ENCODE results near the gene YPEL4. TPM values are rescaled to one million over a fixed set of nuclear protein-coding genes. Genes with fewer than 3 reads are reported as not detected.
A peak's percentile ranks its signal among the peaks of the same experiment; 100 is the strongest.

The YPEL4 gene
- total RNA-seq, 2 experiments from 2014 or later, result 5.6 to 7.3 TPM

- peaks cover 63% of the 10 kb centered on the region for H3K27me3 Mint-ChIP-seq
- Histone ChIP-seq H3K27me3 (ENCODE audit: control insufficient read depth in 1 of 2, insufficient read depth in 2 of 2, low read length in 2 of 2) (peaks cover 48 to 50% of the 10 kb centered on the region in 2 experiments), H3K9me3 (ENCODE audit: control insufficient read depth in 1 of 2, insufficient read depth in 1 of 2, low read length in 2 of 2) (peaks cover 0 to 13% of the 10 kb centered on the region in 2 experiments), H3K4me1 (ENCODE audit: insufficient read depth, low read length) (peaks cover 45% of the 10 kb centered on the region), H3K36me3 (ENCODE audit: insufficient read depth, low read length) (no peaks in the 10 kb centered on the region), H3K27ac (ENCODE audit: low read depth in 1 of 2, low read length in 2 of 2) (no peak overlapping the region), H3K4me3 (ENCODE audit: low read length) (no peak overlapping the region)
- intact Hi-C loops (cut with DNase I, micrococcal nuclease), result loop anchor here in 1 of 2 experiments (1.0 kb wide), 1 partner anchor 79 kb away; no protein-coding TSS in a partner anchor
- H3K4me1 Mint-ChIP-seq (ENCODE audit: low read depth), result peaks cover 55% of the 10 kb centered on the region
- POLR2A ChIA-PET, result interaction anchor here (0.7 to 1.7 kb wide), 4 partner anchors 21 to 132 kb away, joined by 3 to 7 read pairs (median 4); partner anchors contain the start of genes SELENOH and UBE2L6
- H3K4me3 Mint-ChIP-seq, result peak overlapping the region; percentile 42
- H3K9me3 Mint-ChIP-seq, result no peaks in the 10 kb centered on the region
- TF ChIP-seq, protein P1, sequence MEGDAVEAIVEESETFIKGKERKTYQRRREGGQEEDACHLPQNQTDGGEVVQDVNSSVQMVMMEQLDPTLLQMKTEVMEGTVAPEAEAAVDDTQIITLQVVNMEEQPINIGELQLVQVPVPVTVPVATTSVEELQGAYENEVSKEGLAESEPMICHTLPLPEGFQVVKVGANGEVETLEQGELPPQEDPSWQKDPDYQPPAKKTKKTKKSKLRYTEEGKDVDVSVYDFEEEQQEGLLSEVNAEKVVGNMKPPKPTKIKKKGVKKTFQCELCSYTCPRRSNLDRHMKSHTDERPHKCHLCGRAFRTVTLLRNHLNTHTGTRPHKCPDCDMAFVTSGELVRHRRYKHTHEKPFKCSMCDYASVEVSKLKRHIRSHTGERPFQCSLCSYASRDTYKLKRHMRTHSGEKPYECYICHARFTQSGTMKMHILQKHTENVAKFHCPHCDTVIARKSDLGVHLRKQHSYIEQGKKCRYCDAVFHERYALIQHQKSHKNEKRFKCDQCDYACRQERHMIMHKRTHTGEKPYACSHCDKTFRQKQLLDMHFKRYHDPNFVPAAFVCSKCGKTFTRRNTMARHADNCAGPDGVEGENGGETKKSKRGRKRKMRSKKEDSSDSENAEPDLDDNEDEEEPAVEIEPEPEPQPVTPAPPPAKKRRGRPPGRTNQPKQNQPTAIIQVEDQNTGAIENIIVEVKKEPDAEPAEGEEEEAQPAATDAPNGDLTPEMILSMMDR (IDR thresholded peaks at IDR 0.05), result no peak
- CTCF ChIA-PET, result interaction anchor here (0.8 to 1.8 kb wide), 2 partner anchors 79 to 154 kb away, joined by 4 to 6 read pairs; partner anchors contain the start of gene UBE2L6
- DNase-seq, result no peak
- no peaks in the 10 kb centered on the region for H3K36me3 Mint-ChIP-seq (ENCODE audit: low read depth)
- no peak overlapping the region for H3K27ac Mint-ChIP-seq
- ATAC-seq (ENCODE audit: poor library complexity), result no peak
Measured at GRCh38 chr11:57646799-57647303, 2.9 kb downstream of the YPEL4 start.

DNA sequence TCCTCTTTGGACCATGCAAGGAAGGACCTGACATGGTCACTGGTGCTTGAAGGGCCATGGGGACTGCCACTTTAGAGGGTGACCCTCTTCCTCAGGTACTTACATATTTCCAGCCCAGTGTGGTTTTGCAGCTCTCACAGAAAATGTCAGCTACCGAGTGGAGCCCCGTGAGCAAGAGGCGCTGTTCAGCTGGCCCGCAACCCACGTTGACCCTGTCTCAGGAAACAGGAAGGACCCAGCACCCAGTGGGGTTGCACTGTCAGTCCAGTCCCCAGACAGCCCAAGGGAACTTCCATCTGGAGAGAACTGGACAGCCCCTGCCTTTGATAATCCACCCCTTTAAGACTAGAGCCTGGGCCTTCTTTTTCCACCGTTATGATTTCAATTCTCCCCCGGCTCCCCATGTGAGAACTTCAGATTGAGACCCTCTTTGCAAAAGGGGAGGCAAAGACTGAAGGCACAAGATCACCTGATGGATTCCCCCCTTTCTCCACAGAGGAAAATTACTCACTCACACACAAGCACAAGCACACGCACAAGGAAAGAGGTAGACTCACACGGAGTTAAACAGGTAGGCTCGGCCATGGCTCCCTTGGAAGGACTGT is 3.4 kb downstream of the YPEL4 start:
- Mint-ChIP-seq H3K9me3 (no peaks in the 10 kb centered on the region), H3K4me1 (ENCODE audit: low read depth) (peaks cover 58% of the 10 kb centered on the region), H3K4me3 (peak overlapping the region; percentile 42), H3K27ac (no peak overlapping the region), H3K36me3 (ENCODE audit: low read depth) (no peaks in the 10 kb centered on the region), H3K27me3 (peaks cover 68% of the 10 kb centered on the region)
- POLR2A ChIA-PET, result interaction anchor here (0.7 to 1.7 kb wide), 4 partner anchors 21 to 132 kb away, joined by 3 to 7 read pairs (median 4); partner anchors contain the start of genes SELENOH and UBE2L6
- Histone ChIP-seq H3K9me3 (ENCODE audit: control insufficient read depth in 1 of 2, insufficient read depth in 1 of 2, low read length in 2 of 2) (peaks cover 0 to 13% of the 10 kb centered on the region in 2 experiments), H3K4me3 (ENCODE audit: low read length) (no peak overlapping the region), H3K27me3 (ENCODE audit: control insufficient read depth in 1 of 2, insufficient read depth in 2 of 2, low read length in 2 of 2) (peaks cover 48 to 50% of the 10 kb centered on the region in 2 experiments), H3K4me1 (ENCODE audit: insufficient read depth, low read length) (peaks cover 45% of the 10 kb centered on the region), H3K36me3 (ENCODE audit: insufficient read depth, low read length) (no peaks in the 10 kb centered on the region), H3K27ac (ENCODE audit: low read depth in 1 of 2, low read length in 2 of 2) (no peak overlapping the region)
- intact Hi-C loops (cut with DNase I, micrococcal nuclease), result loop anchor here in 1 of 2 experiments (1.0 kb wide), 1 partner anchor 78 kb away; no protein-coding TSS in a partner anchor
- TF ChIP-seq, protein P1 (IDR thresholded peaks at IDR 0.05), result no peak
- no peak for ATAC-seq (ENCODE audit: poor library complexity)
- peak in 2 of 14 experiments; percentile 47 to 56 for DNase-seq
- CTCF ChIA-PET, result interaction anchor here (1.8 kb wide), 1 partner anchor 153 kb away, joined by 6 read pairs; no protein-coding TSS in a partner anchor

GRCh38 chr11:57645689-57646085 is 4.0 kb downstream of the YPEL4 start:
- TF ChIP-seq, protein P1 (IDR thresholded peaks at IDR 0.05), result no peak
- Mint-ChIP-seq H3K27ac (no peak overlapping the region), H3K9me3 (no peaks in the 10 kb centered on the region), H3K4me3 (no peak overlapping the region), H3K27me3 (peaks cover 66% of the 10 kb centered on the region), H3K4me1 (ENCODE audit: low read depth) (peaks cover 56% of the 10 kb centered on the region), H3K36me3 (ENCODE audit: low read depth) (no peaks in the 10 kb centered on the region)
- intact Hi-C loops (cut with DNase I, micrococcal nuclease), result loop anchor here (1.0 to 2.0 kb wide), 3 partner anchors 77 to 187 kb away; no protein-coding TSS in a partner anchor
- H3K27ac ChIP-seq (ENCODE audit: low read depth in 1 of 2, low read length in 2 of 2), result no peak overlapping the region
- peaks cover 48 to 50% of the 10 kb centered on the region in 2 experiments for H3K27me3 ChIP-seq (ENCODE audit: control insufficient read depth in 1 of 2, insufficient read depth in 2 of 2, low read length in 2 of 2)
- H3K4me1 ChIP-seq (ENCODE audit: insufficient read depth, low read length), result peaks cover 45% of the 10 kb centered on the region
- POLR2A ChIA-PET, result interaction anchor here (1.4 to 2.1 kb wide), 2 partner anchors 78 to 118 kb away, joined by 3 to 13 read pairs; partner anchors contain the start of gene UBE2L6
- H3K36me3 ChIP-seq (ENCODE audit: insufficient read depth, low read length), result no peaks in the 10 kb centered on the region
- no peak overlapping the region for H3K4me3 ChIP-seq (ENCODE audit: low read length)
- no peak for ATAC-seq (ENCODE audit: poor library complexity)
- peaks cover 0 to 13% of the 10 kb centered on the region in 2 experiments for H3K9me3 ChIP-seq (ENCODE audit: control insufficient read depth in 1 of 2, insufficient read depth in 1 of 2, low read length in 2 of 2)
- DNase-seq, result no peak
- CTCF ChIA-PET, result interaction anchor here (1.3 to 2.4 kb wide), 4 partner anchors 8 to 152 kb away, joined by 5 to 33 read pairs (median 6); partner anchors contain the start of gene UBE2L6

Data from CD4-positive, alpha-beta T cell (primary cell).